Heart left ventricle (tissue), 13 donors: ENCODE data around the gene WFS1.

Source experiments
- POLR2A ChIP-seq, 2 donors: fragments of 450-650 bp; IDR thresholded peaks; one replicate each; pipeline ENCODE4 v1.6.1; 2017; ENCODE audit warnings: antibody characterized with exemption in 2 of 2, mild to moderate bottlenecking in 2 of 2, moderate library complexity in 2 of 2
- TF ChIP-seq, protein P1 (sequence below), 12 donors: fragments of 200-600 bp; sonication (generic) in 4 of 12; IDR thresholded peaks; one replicate each; pipeline versions ENCODE4 v1.5.0 to v1.8.0; 2018 to 2022; ENCODE audit warnings: antibody characterized with exemption in 12 of 12, mild to moderate bottlenecking in 5 of 12
- donor health status: ischemic (EF 13 %, LVEDD 7.1; RV severe dilation, severe dysfunction).
- donor health status: DM: no; HTN: yes; CAD: no.
- donor health status: DM: no; HTN: no; CAD: no.
- donor health status: ischemic (EF 25% LVEDD 6.9; RV normal size, moderate dysfunction).
- donor health status: ischemic (EF 25% LVEDD 5.7; RV mildly dilated, moderate dysfunction).
- donor health status: ischemic (EF 35%, LVEDD 5.7; RV mildly dilated, moderate dysfunction).
- donor health status: nonischemic (EF 11% LVEDD 7.7; RV severe dilation, severe dysfunction).
- donor health status: DM: yes; HTN: yes; CAD: no.
- donor health status: PGD.
- donor health status: ischemic (EF 29% LVEDD 5.4; RV normal size, mild dysfunction).
- donor health status: nonischemic (EF 23%, LVEDD 6.1; RV moderate dilation, normal function).

DNA sequence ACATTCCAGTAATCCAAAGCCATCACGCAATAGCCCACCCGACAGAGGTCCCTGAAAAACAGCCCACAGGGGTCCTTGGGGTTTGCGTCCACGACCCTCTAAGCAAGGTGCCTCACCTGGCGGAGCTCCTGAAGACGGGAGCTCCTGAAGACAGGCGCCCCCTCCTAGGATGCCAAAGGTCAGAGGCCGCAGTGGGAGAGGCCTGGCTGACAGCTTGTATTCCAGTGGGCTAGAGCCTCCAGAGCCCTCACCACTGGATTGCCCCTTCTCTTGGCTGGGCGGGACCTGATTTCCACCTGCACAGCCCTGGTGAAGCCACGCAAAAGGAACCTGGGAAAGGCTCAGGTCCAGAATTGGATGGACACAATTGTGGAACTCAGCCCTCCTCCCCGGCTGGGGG is 29.7 kb upstream of the WFS1 start:
- TF ChIP-seq, protein P1, sequence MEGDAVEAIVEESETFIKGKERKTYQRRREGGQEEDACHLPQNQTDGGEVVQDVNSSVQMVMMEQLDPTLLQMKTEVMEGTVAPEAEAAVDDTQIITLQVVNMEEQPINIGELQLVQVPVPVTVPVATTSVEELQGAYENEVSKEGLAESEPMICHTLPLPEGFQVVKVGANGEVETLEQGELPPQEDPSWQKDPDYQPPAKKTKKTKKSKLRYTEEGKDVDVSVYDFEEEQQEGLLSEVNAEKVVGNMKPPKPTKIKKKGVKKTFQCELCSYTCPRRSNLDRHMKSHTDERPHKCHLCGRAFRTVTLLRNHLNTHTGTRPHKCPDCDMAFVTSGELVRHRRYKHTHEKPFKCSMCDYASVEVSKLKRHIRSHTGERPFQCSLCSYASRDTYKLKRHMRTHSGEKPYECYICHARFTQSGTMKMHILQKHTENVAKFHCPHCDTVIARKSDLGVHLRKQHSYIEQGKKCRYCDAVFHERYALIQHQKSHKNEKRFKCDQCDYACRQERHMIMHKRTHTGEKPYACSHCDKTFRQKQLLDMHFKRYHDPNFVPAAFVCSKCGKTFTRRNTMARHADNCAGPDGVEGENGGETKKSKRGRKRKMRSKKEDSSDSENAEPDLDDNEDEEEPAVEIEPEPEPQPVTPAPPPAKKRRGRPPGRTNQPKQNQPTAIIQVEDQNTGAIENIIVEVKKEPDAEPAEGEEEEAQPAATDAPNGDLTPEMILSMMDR (IDR thresholded peaks at IDR 0.05) = no peak
- TF ChIP-seq POLR2A (IDR thresholded peaks at IDR 0.05) = no peak
